ENCODE data around the gene TGM6.

DNA sequence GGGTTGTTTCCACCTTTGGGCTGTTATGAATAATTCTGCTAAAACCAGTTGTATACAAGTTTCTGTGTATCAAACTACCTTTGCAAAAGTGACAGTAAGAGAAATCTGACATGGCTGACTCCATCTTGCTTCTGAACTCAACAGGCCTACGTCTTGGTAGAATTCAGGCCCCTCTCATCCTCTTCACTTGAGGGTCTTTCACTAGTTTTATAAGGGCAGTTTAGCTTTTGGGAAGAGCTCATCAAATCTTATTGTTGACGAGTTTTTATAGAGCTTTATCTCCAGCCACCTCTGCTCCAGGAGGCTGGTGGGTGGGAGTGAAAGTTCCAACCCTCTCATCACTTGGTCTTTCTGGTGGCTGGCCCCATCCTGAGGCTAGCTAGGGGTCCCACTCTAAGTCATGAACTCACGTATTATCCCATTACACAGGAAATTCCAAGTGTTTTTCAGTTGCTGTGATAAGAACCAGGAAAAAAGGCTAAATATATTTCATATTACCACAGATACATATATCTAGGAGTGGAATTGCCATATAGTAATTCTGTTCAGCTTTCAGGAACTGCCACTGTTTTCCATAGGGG lies 78.3 kb downstream of the TGM6 start:
- TF ChIP-seq, protein P1, sequence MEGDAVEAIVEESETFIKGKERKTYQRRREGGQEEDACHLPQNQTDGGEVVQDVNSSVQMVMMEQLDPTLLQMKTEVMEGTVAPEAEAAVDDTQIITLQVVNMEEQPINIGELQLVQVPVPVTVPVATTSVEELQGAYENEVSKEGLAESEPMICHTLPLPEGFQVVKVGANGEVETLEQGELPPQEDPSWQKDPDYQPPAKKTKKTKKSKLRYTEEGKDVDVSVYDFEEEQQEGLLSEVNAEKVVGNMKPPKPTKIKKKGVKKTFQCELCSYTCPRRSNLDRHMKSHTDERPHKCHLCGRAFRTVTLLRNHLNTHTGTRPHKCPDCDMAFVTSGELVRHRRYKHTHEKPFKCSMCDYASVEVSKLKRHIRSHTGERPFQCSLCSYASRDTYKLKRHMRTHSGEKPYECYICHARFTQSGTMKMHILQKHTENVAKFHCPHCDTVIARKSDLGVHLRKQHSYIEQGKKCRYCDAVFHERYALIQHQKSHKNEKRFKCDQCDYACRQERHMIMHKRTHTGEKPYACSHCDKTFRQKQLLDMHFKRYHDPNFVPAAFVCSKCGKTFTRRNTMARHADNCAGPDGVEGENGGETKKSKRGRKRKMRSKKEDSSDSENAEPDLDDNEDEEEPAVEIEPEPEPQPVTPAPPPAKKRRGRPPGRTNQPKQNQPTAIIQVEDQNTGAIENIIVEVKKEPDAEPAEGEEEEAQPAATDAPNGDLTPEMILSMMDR (IDR thresholded peaks at IDR 0.05), result no peak
- no peak for TF ChIP-seq POLR2A (IDR thresholded peaks at IDR 0.05)

Data from uterus (tissue), 2 donors.